SK-N-SH treated with all-trans-retinoic acid at 6 μM for 48 hours (cell line): ENCODE results near the gene LRBA.

ENCODE experiments used
- BACH2 ChIP-seq: fragments of 250-450 bp; sonication (Bioruptor Pico); IDR thresholded peaks from 2 replicates; pipeline ENCODE4 v1.9.0; 2021; ENCODE audit warnings: mild to moderate bottlenecking, borderline replicate concordance
- CREB5 ChIP-seq: fragments of 250-450 bp; sonication (Bioruptor Pico); IDR thresholded peaks from 2 replicates; pipeline ENCODE4 v1.5.1; 2020; ENCODE audit warnings: low read depth, mild to moderate bottlenecking, moderate library complexity
- CSDC2 ChIP-seq: fragments of 250-450 bp; sonication (Bioruptor Pico); IDR thresholded peaks from 2 replicates; pipeline ENCODE4 v1.5.0; 2020; ENCODE audit warnings: mild to moderate bottlenecking, moderate library complexity
- SNAI2 ChIP-seq: fragments of 250-450 bp; sonication (Bioruptor Pico); IDR thresholded peaks from 2 replicates; pipeline ENCODE4 v1.5.0; 2020; ENCODE audit warnings: mild to moderate bottlenecking, moderate library complexity
- ZFP30 ChIP-seq: fragments of 450-650 bp; formaldehyde crosslinking; IDR thresholded peaks from 2 replicates; pipeline ENCODE4 v1.5.0; 2022; ENCODE audit warnings: mild to moderate bottlenecking, moderate library complexity
- ZNF565 ChIP-seq: fragments of 450-650 bp; formaldehyde crosslinking; conservative IDR thresholded peaks from 2 replicates; pipeline ENCODE4 v1.5.0; 2020; ENCODE audit warnings: low read depth, mild to moderate bottlenecking, moderate library complexity
- TF ChIP-seq, protein P1 (sequence below): fragments of 250-450 bp; sonication (Bioruptor Pico); IDR thresholded peaks from 2 replicates; pipeline ENCODE4 v1.8.0; 2020; ENCODE audit warnings: mild to moderate bottlenecking, moderate library complexity, borderline replicate concordance

GRCh38 chr4:150297861-150298474 is 717.1 kb downstream of the LRBA start:
- TF ChIP-seq, protein P1, sequence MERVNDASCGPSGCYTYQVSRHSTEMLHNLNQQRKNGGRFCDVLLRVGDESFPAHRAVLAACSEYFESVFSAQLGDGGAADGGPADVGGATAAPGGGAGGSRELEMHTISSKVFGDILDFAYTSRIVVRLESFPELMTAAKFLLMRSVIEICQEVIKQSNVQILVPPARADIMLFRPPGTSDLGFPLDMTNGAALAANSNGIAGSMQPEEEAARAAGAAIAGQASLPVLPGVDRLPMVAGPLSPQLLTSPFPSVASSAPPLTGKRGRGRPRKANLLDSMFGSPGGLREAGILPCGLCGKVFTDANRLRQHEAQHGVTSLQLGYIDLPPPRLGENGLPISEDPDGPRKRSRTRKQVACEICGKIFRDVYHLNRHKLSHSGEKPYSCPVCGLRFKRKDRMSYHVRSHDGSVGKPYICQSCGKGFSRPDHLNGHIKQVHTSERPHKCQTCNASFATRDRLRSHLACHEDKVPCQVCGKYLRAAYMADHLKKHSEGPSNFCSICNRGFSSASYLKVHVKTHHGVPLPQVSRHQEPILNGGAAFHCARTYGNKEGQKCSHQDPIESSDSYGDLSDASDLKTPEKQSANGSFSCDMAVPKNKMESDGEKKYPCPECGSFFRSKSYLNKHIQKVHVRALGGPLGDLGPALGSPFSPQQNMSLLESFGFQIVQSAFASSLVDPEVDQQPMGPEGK = no peak
- no peak for TF ChIP-seq ZFP30 (CRISPR knock-in tag)
- TF ChIP-seq CSDC2 (CRISPR knock-in tag) = no peak
- no peak for TF ChIP-seq SNAI2 (CRISPR knock-in tag)
- TF ChIP-seq CREB5 (CRISPR knock-in tag) = no peak
- no peak for TF ChIP-seq BACH2
- TF ChIP-seq ZNF565 (CRISPR knock-in tag) = no peak
